Measurements from ENCODE around the gene AKT1.
A peak's percentile ranks its signal among the peaks of the same experiment; 100 is the strongest.

AKT1 gene

GRCh38 chr14:104723651-104724406 is 71.7 kb downstream of the AKT1 start, which contains the start of gene ADSS1:
TSS of gene ADSS1 (plus strand) at chr14:104724229. CDS start at chr14:104724271, 42 bp downstream.
- peak; percentile 14 for DNase-seq (ENCODE audit: low read depth)

GRCh38 chr14:104722938-104723650 is 72.5 kb downstream of the AKT1 start:
- DNase-seq (ENCODE audit: low read depth): no peak

- DNase-seq (ENCODE audit: low read depth): no peak
Observed at GRCh38 chr14:104721505-104722431, 73.8 kb downstream of the AKT1 start.
